ENCODE measurements around the gene ANKZF1. TPM values are rescaled to one million over a fixed set of nuclear protein-coding genes. Genes with fewer than 3 reads are reported as not detected.

ANKZF1 gene
- total and polyA plus RNA-seq, 2 donors (not counting 1 experiment from before 2014, with no cell fraction given): 152 to 181 TPM

- Histone ChIP-seq H3K9me3 (ENCODE audit: control extremely low read depth in 1 of 3, control insufficient read depth in 2 of 3, insufficient read depth in 1 of 3, low read length in 2 of 3) (no peaks in the 10 kb centered on the region), H4K20me1 (ENCODE audit: control insufficient read depth, insufficient read depth, low read length, poor library complexity, severe bottlenecking) (no peaks in the 10 kb centered on the region), H2AFZ (ENCODE audit: insufficient read depth, low read depth, low read length, poor library complexity, severe bottlenecking) (peak within 1 kb of the TSS; percentile 96), H3K79me2 (ENCODE audit: control insufficient read depth, insufficient read depth, low read length) (peaks cover 51% of the 10 kb centered on the region), H3K27me3 (replicated peaks in 1 of 4; ENCODE audit: control extremely low read depth in 1 of 4, control insufficient read depth in 3 of 4, insufficient read depth in 4 of 4, low read length in 3 of 4) (no peaks in the 10 kb centered on the region), H3K4me3 (ENCODE audit: control extremely low read depth in 1 of 5, extremely low read depth in 1 of 5, insufficient read depth in 1 of 5, low read depth in 2 of 5, low read length in 4 of 5) (peak within 1 kb of the TSS; percentile 50 to 98 (median 94)), H3K9ac (ENCODE audit: low read length) (peak within 1 kb of the TSS; percentile 96), H3K36me3 (replicated peaks in 1 of 2; ENCODE audit: control extremely low read depth in 1 of 2, control insufficient read depth in 1 of 2, extremely low read depth in 1 of 2, insufficient read depth in 2 of 2, low read length in 1 of 2) (peaks cover 0 to 21% of the 10 kb centered on the region in 2 experiments), H3K4me2 (replicated peaks; ENCODE audit: low read depth, low read length, poor library complexity, severe bottlenecking) (peak within 1 kb of the TSS; percentile 93), H3K4me1 (ENCODE audit: control insufficient read depth in 2 of 2, insufficient read depth in 2 of 2, low read length in 2 of 2) (peaks cover 52 to 58% of the 10 kb centered on the region in 2 donors), H3K27ac (ENCODE audit: low read length in 2 of 2) (peak within 1 kb of the TSS; percentile 87 to 92)
- ATAC-seq (ENCODE audit: low read depth) (peak; percentile 67), DNase-seq (peak; percentile 93)
- CTCF ChIA-PET: interaction anchor here (0.7 to 3.0 kb wide), 16 partner anchors 9 to 143 kb away, joined by 3 to 25 read pairs (median 4); partner anchors contain the start of genes ANKZF1, ATG9A, DNAJB2 and TUBA4A
- 2% methylated on average over 46 of the region's 46 CpGs for WGBS (ENCODE audit: insufficient coverage)
- H3K27ac Mint-ChIP-seq: peak within 1 kb of the TSS; percentile 96
- H3K4me1 Mint-ChIP-seq: peaks cover 62% of the 10 kb centered on the region
- POLR2A ChIA-PET: interaction anchor here (0.7 to 2.7 kb wide), 9 partner anchors 9 to 142 kb away, joined by 3 to 49 read pairs (median 9); partner anchors contain the start of genes ABCB6, ANKZF1, ATG9A and CNPPD1
- intact Hi-C loops (cut with micrococcal nuclease): loop anchor here (1.0 to 2.0 kb wide), 6 partner anchors 8 to 85 kb away; partner anchors contain the start of genes ANKZF1, ATG9A, CNPPD1 and DNAJB2
- H3K27me3 Mint-ChIP-seq: no peaks in the 10 kb centered on the region
- no peaks in the 10 kb centered on the region for H3K9me3 Mint-ChIP-seq (ENCODE audit: insufficient read depth)
- TF ChIP-seq, protein P1, sequence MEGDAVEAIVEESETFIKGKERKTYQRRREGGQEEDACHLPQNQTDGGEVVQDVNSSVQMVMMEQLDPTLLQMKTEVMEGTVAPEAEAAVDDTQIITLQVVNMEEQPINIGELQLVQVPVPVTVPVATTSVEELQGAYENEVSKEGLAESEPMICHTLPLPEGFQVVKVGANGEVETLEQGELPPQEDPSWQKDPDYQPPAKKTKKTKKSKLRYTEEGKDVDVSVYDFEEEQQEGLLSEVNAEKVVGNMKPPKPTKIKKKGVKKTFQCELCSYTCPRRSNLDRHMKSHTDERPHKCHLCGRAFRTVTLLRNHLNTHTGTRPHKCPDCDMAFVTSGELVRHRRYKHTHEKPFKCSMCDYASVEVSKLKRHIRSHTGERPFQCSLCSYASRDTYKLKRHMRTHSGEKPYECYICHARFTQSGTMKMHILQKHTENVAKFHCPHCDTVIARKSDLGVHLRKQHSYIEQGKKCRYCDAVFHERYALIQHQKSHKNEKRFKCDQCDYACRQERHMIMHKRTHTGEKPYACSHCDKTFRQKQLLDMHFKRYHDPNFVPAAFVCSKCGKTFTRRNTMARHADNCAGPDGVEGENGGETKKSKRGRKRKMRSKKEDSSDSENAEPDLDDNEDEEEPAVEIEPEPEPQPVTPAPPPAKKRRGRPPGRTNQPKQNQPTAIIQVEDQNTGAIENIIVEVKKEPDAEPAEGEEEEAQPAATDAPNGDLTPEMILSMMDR (IDR thresholded peaks at IDR 0.05): no peak
- no peak for TF ChIP-seq EZH2 (IDR thresholded peaks at IDR 0.05; ENCODE audit: borderline replicate concordance, insufficient read depth, low read depth, low read length, poor library complexity, severe bottlenecking)
- peak within 1 kb of the TSS; percentile 92 for H3K4me3 Mint-ChIP-seq
Measured at GRCh38 chr2:219245148-219245898, 15.7 kb downstream of the ANKZF1 start, which contains the start of the genes GLB1L and STK16. TSS of gene GLB1L (minus strand) at chr2:219245444. CDS start at chr2:219243573, 1,871 bp downstream. TSS of gene STK16 (plus strand) at chr2:219245479. CDS start at chr2:219246000, 521 bp downstream.

Data from B cell (primary cell).